Upper lobe of right lung (tissue), 1 donor: ENCODE data around the gene SF3A2. TPM values are rescaled to one million over a fixed set of nuclear protein-coding genes. Genes with fewer than 3 reads are reported as not detected.

Experiments used
- ATAC-seq: fragments of 200-7000 bp; cut with Tn5 transposase; one replicate; pipeline ENCODE4 v1.9.1; 2020; ENCODE audit warnings: mild to moderate bottlenecking, moderate library complexity
- DNase-seq: peaks from one replicate; pipeline ENCODE4 v3.0.0-alpha.2; 2020
- H3K27ac ChIP-seq: fragments of 200-600 bp; one replicate; pipeline ENCODE4 v1.8.0; 2022
- H3K27me3 ChIP-seq: fragments of 200-600 bp; one replicate; pipeline ENCODE4 v1.8.0; 2022; ENCODE audit warnings: mild to moderate bottlenecking
- H3K36me3 ChIP-seq: fragments of 200-600 bp; one replicate; pipeline ENCODE4 v1.8.0; 2022
- H3K4me1 ChIP-seq: fragments of 200-600 bp; one replicate; pipeline ENCODE4 v1.8.0; 2022
- H3K4me3 ChIP-seq: fragments of 200-600 bp; one replicate; pipeline ENCODE4 v1.8.0; 2022; ENCODE audit warnings: mild to moderate bottlenecking
- H3K9me3 ChIP-seq: fragments of 200-600 bp; one replicate; pipeline ENCODE4 v1.8.0; 2022
- intact Hi-C: fragments of 100-400 bp; cut with DNase I; formaldehyde crosslinking; loops from one replicate; pipeline ENCODE4 v1.11.0; 2022
- total RNA-seq: library from RNA; stranded (reverse); fragmentation: NEBNext Ultra II Directional; extraction: Animal tissue kit (Norgen Biotek cat#: 25700); gene quantifications from one replicate; pipeline ENCODE4 v1.2.1, GENCODE V29; 2021
- TF ChIP-seq, protein P1 (sequence below): fragments of 200-600 bp; IDR thresholded peaks from one replicate; pipeline ENCODE4 v1.8.0; 2022; ENCODE audit warnings: antibody characterized with exemption
- donor health status: DM: no; HTN: yes; CAD: no; lungs with severe emphysema.

The SF3A2 gene
- total RNA-seq, 1 donor from 2014 or later, result 67.1 TPM

- intact Hi-C loops, result no loop called here
- Histone ChIP-seq H3K4me1 (no peaks in the 10 kb centered on the region), H3K36me3 (peaks cover 90% of the 10 kb centered on the region), H3K9me3 (no peaks in the 10 kb centered on the region), H3K27ac (peak overlapping the region; percentile 30), H3K4me3 (no peak overlapping the region), H3K27me3 (no peaks in the 10 kb centered on the region)
- ATAC-seq (no peak), DNase-seq (no peak)
- TF ChIP-seq, protein P1, sequence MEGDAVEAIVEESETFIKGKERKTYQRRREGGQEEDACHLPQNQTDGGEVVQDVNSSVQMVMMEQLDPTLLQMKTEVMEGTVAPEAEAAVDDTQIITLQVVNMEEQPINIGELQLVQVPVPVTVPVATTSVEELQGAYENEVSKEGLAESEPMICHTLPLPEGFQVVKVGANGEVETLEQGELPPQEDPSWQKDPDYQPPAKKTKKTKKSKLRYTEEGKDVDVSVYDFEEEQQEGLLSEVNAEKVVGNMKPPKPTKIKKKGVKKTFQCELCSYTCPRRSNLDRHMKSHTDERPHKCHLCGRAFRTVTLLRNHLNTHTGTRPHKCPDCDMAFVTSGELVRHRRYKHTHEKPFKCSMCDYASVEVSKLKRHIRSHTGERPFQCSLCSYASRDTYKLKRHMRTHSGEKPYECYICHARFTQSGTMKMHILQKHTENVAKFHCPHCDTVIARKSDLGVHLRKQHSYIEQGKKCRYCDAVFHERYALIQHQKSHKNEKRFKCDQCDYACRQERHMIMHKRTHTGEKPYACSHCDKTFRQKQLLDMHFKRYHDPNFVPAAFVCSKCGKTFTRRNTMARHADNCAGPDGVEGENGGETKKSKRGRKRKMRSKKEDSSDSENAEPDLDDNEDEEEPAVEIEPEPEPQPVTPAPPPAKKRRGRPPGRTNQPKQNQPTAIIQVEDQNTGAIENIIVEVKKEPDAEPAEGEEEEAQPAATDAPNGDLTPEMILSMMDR, result no peak
These were observed 22.4 kb upstream of the SF3A2 start for GRCh38 chr19:2214251-2214650.

- DNase-seq (no peak), ATAC-seq (no peak)
- peaks cover 98% of the 10 kb centered on the region for H3K36me3 ChIP-seq
- H3K4me3 ChIP-seq, result no peak overlapping the region
- no peaks in the 10 kb centered on the region for H3K4me1 ChIP-seq
- intact Hi-C loops, result no loop called here
- no peaks in the 10 kb centered on the region for H3K9me3 ChIP-seq
- TF ChIP-seq, protein P1, result no peak
- no peak overlapping the region for H3K27ac ChIP-seq
- no peaks in the 10 kb centered on the region for H3K27me3 ChIP-seq
These were observed 21.3 kb upstream of the SF3A2 start for GRCh38 chr19:2215281-2215751.

- Histone ChIP-seq H3K36me3 (peaks cover 98% of the 10 kb centered on the region), H3K27ac (no peak overlapping the region), H3K9me3 (no peaks in the 10 kb centered on the region), H3K27me3 (no peaks in the 10 kb centered on the region), H3K4me3 (no peak overlapping the region), H3K4me1 (no peaks in the 10 kb centered on the region)
- DNase-seq (no peak), ATAC-seq (no peak)
- TF ChIP-seq, protein P1, result no peak
- intact Hi-C loops, result no loop called here
These were observed 20.0 kb upstream of the SF3A2 start for GRCh38 chr19:2216361-2217225.

- DNase-seq (no peak), ATAC-seq (no peak)
- TF ChIP-seq, protein P1, result no peak
- no peaks in the 10 kb centered on the region for H3K4me1 ChIP-seq
- H3K9me3 ChIP-seq, result no peaks in the 10 kb centered on the region
- intact Hi-C loops, result no loop called here
- no peaks in the 10 kb centered on the region for H3K27me3 ChIP-seq
- H3K27ac ChIP-seq, result no peak overlapping the region
- H3K4me3 ChIP-seq, result no peak overlapping the region
- H3K36me3 ChIP-seq, result peaks cover 95% of the 10 kb centered on the region
These were observed 19.0 kb upstream of the SF3A2 start for GRCh38 chr19:2217591-2217990.

- Histone ChIP-seq H3K4me3 (no peak overlapping the region), H3K27me3 (no peaks in the 10 kb centered on the region), H3K27ac (no peak overlapping the region), H3K4me1 (no peaks in the 10 kb centered on the region), H3K36me3 (peaks cover 88% of the 10 kb centered on the region), H3K9me3 (no peaks in the 10 kb centered on the region)
- intact Hi-C loops, result loop anchor here (10.0 kb wide), 1 partner anchor 65 kb away; the partner anchor contains the start of gene AP3D1
- ATAC-seq (no peak), DNase-seq (no peak)
- TF ChIP-seq, protein P1, result no peak
These were observed 16.9 kb upstream of the SF3A2 start for GRCh38 chr19:2219726-2220125.
